GM18951 (cell line): ENCODE results near the gene GP1BB.

Experiments
- POLR2A ChIP-seq: IDR thresholded peaks from 4 replicates; pipeline ENCODE4 v1.6.1; 2011; ENCODE audit warnings: mild to moderate bottlenecking; ENCODE audit not compliant: insufficient read length, insufficient read depth; ENCODE audit errors: extremely low read depth
- in situ Hi-C: fragments of 300-500 bp; cut with MboI; formaldehyde crosslinking; loops from one replicate; pipeline ENCODE4 v1.12.0; 2022; ENCODE audit warnings: low sequenced_read_pairs, mixed read lengths, inconsistent platforms; ENCODE audit not compliant: unreplicated experiment

The GP1BB gene

DNA sequence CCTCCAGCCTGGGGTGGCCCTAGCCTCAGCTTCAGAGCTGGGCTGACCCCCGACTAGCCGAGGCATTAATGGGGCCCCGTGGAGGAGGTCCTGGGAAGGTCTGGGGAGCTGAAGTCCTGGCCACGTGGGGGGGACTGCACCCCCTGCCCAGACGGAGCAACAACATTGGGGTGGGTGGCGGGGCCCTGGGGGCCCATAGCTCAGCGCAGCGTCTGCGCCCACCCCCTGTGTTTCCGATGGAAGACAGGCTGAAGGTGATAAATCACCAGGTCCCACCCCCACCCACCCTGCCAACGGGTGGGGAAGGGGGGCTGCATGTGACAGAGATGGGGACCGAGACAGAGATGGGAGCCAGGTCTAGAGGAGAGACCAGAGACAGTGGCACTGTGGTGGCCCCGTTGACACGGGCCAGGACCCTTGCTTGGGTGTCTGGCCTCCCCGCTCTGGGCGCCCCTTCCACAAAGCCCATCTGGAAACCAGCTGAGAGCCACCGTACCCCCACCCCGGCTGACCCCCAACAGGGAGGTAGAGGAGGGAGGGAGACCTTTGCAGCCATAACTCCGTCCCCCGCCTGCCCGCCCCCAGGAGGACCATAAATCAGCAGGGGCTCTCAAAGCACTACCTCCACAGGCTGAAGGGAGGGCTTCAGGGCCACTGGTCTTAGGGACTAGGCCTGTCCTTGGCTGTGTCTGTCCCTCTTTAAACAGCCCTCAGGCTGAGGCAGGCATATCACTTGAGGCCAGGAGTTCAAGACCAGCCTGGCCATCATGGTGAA, 8.2 kb downstream of the GP1BB start:
- no peak for TF ChIP-seq POLR2A
- in situ Hi-C loops = loop anchor here (5.0 kb wide), 1 partner anchor 181 kb away; no protein-coding TSS in a partner anchor

DNA sequence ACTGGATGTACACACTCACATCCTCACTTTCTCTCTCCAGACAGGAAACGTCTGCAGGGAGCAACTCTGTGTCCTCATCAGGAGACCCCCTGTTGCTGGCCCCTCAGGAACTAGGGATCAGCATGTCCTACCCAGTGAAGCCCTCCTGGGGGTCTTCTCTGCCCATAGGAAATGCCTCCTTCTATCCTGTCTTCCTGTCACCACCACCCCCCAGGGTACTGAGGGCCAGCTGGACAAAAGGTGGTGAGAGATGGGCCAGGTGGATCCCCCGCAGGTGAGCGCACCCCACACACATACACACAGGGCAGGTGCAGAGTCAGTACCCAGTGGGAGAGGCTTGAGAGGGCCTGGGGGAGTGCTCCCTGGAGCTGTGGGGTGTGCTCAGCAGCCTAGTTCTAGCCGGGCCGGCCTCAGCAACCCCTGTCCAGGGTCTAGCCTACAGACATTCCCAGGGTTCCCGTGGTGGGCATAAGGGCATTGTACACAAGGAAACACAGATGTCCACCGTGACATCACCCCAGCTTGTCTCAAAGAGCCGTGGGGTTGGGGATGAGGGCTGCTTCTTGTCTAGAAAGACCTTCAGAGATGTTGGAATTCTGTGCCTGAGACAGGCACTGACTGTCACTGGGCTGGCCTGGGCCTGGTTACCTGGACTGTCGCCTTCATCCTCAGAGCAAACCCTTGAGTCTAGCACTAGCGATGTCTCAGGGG, 9.2 kb downstream of the GP1BB start:
- in situ Hi-C loops = loop anchor here (5.0 kb wide), 1 partner anchor 180 kb away; no protein-coding TSS in a partner anchor
- TF ChIP-seq POLR2A = no peak

DNA sequence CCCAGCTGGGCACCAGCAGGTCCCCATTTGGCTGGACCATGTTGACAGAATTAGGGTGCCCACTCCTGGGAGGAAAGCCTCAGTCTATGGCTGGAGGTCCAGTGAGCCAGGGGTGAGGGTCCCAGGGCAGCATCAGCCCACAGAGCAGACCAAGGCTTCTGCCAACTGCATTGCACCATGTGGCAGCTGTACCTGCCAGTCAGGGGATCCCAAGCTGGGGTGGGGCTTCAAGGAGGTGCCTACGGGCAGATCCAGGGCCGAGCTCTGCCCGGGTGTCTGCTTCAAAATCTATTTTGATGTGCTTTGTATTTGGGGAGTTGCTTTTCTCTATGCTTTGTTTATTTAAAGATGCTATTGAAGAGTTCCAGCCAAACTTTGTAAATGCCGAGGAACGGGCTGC, 10.4 kb downstream of the GP1BB start:
- no peak for TF ChIP-seq POLR2A
- in situ Hi-C loops = loop anchor here (5.0 kb wide), 1 partner anchor 179 kb away; no protein-coding TSS in a partner anchor

DNA sequence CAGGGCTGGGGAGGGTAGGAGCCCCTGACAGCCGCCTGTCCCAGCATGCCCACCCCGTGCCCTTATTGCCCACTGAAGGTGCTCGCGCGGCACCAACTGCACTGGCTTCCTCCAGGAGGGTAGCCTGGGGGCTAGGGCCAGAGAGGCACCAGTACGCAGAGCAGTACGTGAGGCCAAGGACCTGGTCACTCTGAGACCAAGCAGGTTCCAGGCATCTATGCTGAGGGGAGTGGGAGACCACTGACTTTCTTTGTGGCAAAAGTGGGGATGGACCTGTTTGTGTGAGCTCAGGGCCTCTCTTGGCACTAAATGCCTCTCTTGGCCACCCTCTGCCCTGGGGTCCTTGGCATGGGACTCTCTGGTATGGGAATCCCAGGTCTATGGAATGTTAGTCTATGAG, 10.8 kb downstream of the GP1BB start:
- in situ Hi-C loops = loop anchor here (5.0 kb wide), 1 partner anchor 178 kb away; no protein-coding TSS in a partner anchor

DNA sequence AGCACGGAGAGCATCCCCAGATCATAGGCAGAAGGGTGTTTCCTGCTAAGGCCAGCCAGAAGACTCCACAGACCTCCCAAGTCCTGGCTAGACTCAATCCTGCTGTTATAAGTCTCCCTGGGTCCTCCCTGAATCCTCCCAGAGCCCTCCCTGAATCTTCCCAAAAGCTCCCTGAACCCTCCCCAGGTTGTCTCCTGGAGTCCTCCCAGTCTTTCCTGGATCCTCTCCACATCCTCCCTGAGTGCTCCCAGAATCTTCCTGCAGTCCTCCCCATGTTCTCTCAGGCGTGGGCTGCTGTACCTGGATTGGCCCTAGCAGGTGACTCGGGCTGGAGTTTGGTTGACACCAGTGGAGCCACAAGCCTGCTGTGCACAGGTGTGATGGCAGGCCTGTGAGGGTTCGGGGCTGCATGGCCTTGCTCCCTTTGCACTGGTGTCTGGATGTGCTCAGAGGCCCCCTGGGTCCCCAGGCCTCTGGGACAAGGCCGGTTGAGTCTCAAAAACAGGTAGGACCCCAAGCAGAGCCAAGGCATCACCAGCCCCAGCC, 11.6 kb downstream of the GP1BB start:
- in situ Hi-C loops = loop anchor here (5.0 kb wide), 1 partner anchor 177 kb away; no protein-coding TSS in a partner anchor
- no peak for TF ChIP-seq POLR2A

More for the DNA sequence above, 10.8 kb downstream of the GP1BB start:
- TF ChIP-seq POLR2A = no peak

DNA sequence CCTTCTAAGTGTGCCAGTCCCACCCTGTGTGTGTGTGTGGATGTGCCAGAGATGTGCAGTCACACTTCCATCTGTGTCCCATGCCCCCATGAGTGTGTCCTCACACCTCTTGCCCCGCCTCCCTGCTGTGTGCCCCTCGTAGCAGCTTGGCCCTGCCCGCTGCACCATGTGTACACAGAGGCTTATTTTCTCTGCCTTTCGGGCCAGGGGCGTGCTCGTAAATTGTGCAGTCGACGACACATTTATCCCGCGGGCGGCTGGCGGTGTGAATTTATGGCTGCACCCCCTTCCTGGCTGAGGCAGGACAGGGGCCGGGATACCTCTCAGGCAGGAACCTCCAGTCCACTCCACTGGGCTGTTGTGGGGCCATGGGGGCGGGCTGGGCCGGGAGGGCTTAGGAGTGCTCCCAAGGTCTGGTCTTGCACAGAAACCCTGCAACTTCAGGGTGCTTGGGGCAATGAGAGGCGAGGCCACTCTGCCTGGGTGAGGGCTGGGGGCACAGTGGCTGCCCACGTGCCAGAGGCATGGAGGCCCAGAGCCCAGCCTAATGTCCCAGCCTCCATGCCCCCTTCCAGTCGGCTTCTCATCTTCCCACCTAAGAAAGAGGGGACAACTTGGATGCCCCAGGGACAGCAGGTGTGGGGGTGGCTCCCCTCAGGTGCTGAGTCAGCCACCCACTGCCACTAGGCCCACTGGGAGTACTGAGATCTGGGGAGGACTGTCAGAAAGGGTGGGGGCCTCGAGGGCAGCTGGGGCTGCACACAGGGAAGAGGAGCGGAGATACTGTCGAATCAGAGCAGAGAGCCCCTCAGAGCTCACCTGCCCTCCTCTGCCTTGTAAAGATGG, 12.5 kb downstream of the GP1BB start:
- in situ Hi-C loops = no loop called here
- TF ChIP-seq POLR2A = no peak

DNA sequence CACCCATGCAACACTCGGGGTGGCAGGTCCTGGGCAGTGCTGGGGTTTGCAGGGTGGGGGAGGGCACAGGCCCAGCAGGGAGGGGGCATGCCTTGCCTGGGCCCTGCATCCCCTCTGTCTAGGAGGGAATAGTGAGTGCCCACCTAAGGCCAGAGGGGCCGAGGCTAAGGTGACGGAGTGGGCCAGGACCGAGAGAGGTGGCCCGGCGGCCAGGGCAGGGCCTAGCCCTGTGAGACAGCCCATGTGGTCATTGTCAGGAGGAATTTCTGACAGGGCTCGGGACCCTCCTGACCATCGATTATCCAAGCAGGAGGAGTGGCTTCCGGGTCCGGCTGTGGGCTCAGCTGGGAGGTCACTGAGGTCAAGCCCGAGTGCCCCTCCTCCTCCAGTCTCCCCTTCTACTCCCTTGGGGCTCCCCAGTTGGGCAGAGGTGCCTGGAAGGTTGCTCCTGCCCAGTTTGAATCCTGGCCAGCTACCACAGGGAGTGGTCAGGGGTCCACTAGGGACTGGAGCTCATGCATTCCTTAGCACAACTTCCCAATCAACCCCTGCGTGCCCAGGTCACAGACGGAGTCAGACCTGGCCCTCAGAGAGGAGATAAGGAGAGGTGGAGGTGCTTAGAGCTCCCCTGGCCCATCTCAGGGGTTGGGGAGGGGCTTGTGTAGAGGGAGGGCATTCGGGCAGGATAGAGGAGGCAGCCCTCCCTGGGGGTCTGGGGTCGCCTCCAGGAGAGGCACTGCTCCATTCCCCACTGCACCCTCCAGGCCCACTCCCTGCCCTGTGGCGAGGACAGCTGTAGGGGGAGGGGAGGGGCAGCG, 14.7 kb downstream of the GP1BB start:
- in situ Hi-C loops = no loop called here
- TF ChIP-seq POLR2A = no peak

DNA sequence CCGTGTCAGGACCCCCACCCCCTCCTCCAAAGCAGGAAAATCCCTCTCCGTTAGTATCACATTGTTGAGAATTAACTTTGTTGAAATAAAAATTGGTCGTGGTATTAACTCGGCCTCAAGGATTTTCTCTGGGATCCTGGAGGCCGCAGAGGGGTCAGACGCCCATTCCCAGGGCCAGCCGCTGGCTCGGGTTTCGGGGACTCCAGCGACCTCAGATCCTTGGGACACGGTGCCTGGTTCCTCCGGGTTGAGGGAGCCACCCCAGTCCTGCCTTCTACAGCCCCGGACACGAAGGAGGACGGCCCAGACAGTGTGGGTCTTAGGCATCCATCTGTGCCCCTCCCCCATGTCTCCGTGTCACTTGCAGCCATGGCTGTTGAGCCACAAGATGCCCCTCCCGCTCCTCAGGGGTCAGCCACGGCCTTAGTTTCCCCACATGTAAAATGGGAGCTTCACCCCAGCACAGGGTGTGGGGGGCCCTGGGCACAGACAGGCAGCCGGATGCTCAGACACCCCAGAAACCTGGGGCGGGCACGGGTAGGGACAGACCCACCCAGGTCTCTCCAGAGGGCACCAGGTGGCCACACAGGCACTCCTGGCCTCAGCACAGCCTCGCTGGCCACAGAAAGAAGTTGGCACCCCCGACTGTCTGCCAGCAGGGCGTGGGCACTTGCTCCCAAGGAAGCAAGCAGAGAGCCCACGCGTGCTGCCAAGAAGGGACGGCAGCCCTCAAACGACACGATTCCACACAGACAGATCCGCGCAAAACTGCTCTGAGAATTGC, 15.5 kb downstream of the GP1BB start:
- TF ChIP-seq POLR2A = no peak
- in situ Hi-C loops = no loop called here

DNA sequence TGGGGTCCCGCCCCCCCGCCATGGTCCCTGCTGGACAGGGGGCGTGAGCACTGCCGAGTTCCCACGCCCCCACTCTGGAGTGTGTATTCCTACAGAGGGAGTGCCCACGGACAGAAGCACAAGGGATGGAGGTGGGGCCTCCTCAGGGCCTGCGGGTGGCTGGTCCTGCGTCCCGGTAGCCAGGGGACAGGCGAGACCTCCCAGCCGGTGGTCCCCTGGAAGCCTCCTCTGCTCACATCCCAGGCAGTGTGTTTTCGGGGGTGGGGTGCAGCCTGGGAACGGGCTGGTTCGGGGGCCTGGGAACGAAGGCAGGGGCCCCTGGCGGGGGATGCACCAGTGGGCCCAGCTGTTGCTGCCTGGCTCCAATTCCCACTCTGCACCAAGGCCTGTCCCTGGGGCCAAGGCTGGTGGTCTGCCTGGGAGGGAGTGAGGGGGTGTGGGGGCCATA, 16.1 kb downstream of the GP1BB start:
- no peak for TF ChIP-seq POLR2A
- in situ Hi-C loops = no loop called here

DNA sequence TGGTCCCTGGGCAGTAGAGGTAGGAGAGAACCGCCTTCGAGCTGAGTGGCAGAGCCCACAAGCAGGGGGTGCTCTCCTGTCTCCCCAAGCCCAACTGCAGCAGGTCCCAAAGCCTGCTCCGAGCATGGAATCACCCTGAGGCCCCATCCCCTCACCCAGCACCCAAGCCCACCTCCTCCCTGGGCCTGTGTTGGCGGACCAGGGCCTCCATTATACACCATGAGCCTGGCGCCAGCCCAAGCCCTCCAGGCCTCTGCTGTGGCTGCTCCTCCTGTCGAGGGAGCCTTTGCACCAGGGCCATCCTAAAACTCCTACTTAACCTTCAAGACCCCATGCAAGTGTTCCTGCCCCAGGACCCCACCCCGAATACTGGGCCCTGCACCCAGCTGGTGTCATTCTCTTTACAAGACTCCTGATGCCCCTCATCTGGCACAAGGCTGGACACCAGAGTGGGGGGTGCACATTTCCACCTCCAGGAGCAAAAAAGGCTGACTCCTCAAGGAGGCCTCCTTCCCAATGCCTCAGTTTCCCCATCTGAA, 16.6 kb downstream of the GP1BB start:
- in situ Hi-C loops = no loop called here
- no peak for TF ChIP-seq POLR2A

DNA sequence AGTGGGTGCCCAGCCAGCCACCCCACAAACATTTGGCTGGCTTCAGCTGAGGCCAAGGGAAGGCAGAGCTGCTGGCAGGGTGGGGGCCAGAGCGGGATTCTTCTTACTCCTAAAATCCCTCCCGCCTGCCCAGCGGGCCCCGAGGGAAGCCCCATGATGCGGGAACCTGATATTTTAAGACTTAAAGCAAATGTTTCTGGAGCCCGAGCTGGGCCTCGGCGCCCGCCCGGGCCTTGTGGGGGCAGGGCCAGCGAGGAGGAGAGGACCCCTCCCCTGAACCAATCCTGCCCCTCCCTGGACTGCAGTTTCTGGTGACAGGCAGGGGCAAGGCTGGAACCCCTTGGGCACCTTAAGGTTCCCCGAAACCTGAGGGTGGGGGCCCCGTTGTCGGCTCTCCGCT, 17.2 kb downstream of the GP1BB start:
- in situ Hi-C loops = no loop called here
- no peak for TF ChIP-seq POLR2A

DNA sequence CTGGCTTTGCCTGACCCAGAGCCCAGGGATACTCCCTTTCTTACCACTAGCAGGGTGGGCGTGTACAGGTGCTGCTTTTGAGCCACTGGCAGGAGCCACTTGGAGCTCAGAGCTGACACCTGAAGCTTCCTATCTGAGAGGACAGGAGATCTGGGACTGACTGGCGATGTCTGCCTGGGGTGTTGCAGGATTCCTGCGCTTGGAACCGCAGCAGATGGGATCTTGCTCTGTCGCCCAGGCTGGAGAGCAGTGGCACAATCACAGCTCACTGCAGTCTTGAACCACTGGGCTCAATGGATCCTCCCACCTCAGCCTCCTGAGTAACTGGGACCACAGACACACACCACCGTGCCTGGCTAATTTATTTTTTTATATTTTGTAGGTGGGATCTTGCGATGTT, 17.7 kb downstream of the GP1BB start:
- in situ Hi-C loops = no loop called here

More for the DNA sequence above, 17.7 kb downstream of the GP1BB start:
- no peak for TF ChIP-seq POLR2A
